ENCODE data around the gene RAB3A. TPM values are rescaled to one million over a fixed set of nuclear protein-coding genes. Genes with fewer than 3 reads are reported as not detected.

RAB3A gene, protein sequence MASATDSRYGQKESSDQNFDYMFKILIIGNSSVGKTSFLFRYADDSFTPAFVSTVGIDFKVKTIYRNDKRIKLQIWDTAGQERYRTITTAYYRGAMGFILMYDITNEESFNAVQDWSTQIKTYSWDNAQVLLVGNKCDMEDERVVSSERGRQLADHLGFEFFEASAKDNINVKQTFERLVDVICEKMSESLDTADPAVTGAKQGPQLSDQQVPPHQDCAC
- 1 to 10 TPM in 3 of 6 donors, under 1 TPM in 3; 0.21 to 2.8 (median 0.80) TPM for polyA plus RNA-seq (ENCODE audit: low read depth in 6 of 6)

DNA sequence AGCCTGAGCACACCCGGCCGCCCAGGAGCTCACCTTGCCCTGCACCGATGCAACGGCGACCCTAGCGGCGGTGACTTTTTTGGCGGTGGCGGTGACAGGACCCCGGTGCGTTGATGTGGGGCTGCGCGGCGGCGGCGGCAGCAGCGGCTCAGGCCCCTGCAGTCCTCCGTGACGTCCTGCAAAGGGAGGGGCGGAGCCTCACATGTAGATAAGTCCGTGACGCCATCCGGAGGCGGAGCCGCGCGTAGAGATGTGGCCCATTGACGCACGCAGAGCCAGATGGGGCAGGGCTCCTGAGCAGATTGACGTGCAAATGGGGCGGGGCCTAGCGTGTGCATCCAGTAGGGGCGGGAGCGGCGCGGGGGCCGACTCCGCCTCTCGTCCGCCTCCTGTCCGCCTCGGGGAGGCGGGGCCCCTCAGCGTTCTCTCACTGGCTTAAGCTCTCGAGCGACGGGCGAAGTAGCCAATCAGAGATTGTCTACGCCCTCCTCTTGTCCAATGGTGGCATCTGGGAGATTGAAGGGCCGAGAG lies at the start of gene RAB3A:
TSS of gene RAB3A (minus strand) at position 180 of the 531 bp plus-strand sequence. CDS start 1,302 bp downstream, outside the sequence.
- peak; percentile 81 to 84 for ATAC-seq (ENCODE audit: low read depth in 2 of 2)
- peak within 1 kb of the TSS; percentile 95 to 100 (median 99) for H3K27ac Mint-ChIP-seq
- no peaks in the 10 kb centered on the region for H3K27me3 Mint-ChIP-seq
- peaks cover 19 to 35% (median 23%) of the 10 kb centered on the region in 3 donors for H3K4me1 Mint-ChIP-seq
- DNase-seq, result peak; percentile 99
- H3K4me3 Mint-ChIP-seq, result peak within 1 kb of the TSS; percentile 87 to 98 (median 97)
- no peaks in the 10 kb centered on the region for H3K36me3 Mint-ChIP-seq
- no peaks in the 10 kb centered on the region for H3K9me3 Mint-ChIP-seq

DNA sequence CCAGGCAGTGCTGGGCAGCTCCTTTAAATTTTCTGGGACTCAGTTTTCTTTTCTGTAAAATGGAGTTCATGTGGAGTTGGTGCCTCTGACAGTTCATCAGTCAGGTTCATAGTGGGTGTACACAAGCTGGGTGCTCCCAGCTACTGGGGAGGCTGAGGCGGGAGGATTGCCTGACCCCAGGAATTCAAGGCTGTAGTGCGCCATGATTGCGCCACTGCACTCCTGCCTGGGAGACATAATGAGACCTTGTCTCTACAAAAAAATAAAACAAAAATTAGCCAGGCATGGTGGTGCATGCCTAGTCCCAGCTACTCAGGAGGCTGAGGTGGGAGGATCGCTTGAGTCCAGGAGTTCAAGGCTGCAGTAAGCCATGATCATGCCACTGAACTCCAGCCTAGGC lies 49.3 kb upstream of the RAB3A start:
- no peak for DNase-seq
- Mint-ChIP-seq H3K27me3 (peaks cover 0 to 20% (median 16%) of the 10 kb centered on the region in 3 donors), H3K4me3 (peak overlapping the region in 4 of 8 donors; percentile 38 to 65 (median 52)), H3K9me3 (no peaks in the 10 kb centered on the region), H3K4me1 (peaks cover 30 to 34% (median 32%) of the 10 kb centered on the region in 3 donors), H3K27ac (peak overlapping the region in 2 of 6 donors; percentile 71 to 83), H3K36me3 (no peaks in the 10 kb centered on the region)
- no peak for ATAC-seq (ENCODE audit: low read depth in 2 of 2)

DNA sequence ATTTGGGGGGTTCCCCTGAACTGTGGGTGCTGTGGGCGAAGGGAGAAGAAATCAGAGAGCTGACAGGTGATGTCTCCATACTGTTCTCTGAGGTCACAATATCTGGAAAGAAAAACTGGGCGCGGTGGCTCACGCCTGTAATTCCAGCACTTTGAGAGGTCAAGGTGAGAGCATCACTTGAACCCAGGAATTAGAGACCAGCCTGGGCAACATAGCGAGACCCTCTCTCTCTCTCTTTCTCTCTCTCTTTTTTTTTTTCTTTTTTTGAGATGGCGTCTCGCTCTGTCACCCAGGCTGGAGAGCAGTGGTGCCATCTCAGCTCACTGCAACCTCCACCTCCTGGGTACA lies 48.5 kb upstream of the RAB3A start:
- no peaks in the 10 kb centered on the region for H3K9me3 Mint-ChIP-seq
- no peak overlapping the region for H3K4me3 Mint-ChIP-seq
- H3K36me3 Mint-ChIP-seq, result no peaks in the 10 kb centered on the region
- ATAC-seq (ENCODE audit: low read depth in 2 of 2), result no peak
- no peak for DNase-seq
- peak overlapping the region in 1 of 6 donors; percentile 33 for H3K27ac Mint-ChIP-seq
- H3K4me1 Mint-ChIP-seq, result peaks cover 30 to 34% (median 32%) of the 10 kb centered on the region in 3 donors
- H3K27me3 Mint-ChIP-seq, result peaks cover 0 to 23% (median 18%) of the 10 kb centered on the region in 3 donors

DNA sequence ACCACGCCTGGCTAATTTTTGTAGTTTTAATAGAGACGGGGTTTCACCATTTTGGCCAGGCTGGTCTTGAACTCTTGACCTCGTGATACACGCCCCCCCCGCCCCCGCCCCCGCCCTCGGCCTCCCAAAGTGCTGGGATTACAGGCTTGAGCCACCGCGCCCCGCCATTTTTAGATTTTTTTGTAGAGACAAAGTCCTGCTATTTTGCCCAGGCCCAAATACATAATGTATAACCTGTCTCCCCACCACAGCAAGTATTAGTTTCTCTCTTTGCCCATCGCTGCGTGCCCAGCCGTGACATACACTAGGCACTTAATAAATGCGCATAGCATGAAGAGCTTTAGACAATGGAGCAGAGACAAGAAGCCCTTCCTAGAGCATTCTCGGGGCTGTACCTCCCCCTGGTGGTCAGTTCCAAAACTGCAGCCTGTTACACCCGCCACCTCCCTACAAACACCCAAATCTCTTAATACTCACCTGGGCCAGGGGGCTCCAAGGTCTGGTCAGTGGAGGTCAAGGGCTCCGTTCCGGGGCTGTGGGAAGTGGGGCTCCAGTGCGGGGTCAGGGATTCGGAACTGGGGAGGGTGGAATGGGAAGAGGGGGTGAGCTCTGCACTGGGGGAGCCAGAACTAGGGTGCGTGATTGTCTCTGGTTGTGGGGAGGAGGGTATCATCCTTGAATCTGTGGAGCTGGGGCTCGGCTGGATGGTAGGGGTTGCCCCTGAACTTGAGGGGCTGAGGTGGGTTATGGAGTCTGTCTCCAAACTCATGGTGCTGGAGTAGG lies 47.9 kb upstream of the RAB3A start:
- H3K27me3 Mint-ChIP-seq, result peaks cover 0 to 23% (median 18%) of the 10 kb centered on the region in 3 donors
- H3K9me3 Mint-ChIP-seq, result no peaks in the 10 kb centered on the region
- ATAC-seq (ENCODE audit: low read depth in 2 of 2) (peak; percentile 24 to 46), DNase-seq (peak; percentile 75)
- peak overlapping the region in 4 of 6 donors; percentile 1 to 78 (median 46) for H3K27ac Mint-ChIP-seq
- H3K4me1 Mint-ChIP-seq, result peaks cover 30 to 34% (median 30%) of the 10 kb centered on the region in 3 donors
- peak overlapping the region in 2 of 8 donors; percentile 5 to 71 for H3K4me3 Mint-ChIP-seq
- no peaks in the 10 kb centered on the region for H3K36me3 Mint-ChIP-seq

DNA sequence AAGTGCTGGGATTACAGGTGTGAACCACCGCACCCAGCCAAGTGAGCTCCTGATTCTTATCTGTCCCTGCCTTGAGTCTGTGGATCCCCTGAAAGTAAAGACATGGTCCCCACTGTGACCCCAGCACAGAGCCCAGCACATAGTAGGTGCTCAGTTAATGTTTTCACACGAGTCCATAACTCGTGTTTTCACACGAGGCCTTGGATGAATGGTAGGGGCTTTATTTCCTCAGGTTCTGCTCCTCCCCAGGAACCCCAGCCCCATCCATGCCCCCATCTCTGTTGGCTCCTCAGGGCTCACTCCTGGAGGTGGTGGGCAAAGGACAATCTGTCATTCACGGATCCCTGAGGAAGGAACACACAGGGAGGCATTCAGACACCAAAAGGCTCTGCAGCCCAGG lies 46.0 kb upstream of the RAB3A start:
- Mint-ChIP-seq H3K27me3 (peaks cover 0 to 27% (median 18%) of the 10 kb centered on the region in 3 donors), H3K4me3 (no peak overlapping the region), H3K27ac (no peak overlapping the region), H3K9me3 (no peaks in the 10 kb centered on the region), H3K4me1 (peaks cover 22 to 25% (median 25%) of the 10 kb centered on the region in 3 donors), H3K36me3 (no peaks in the 10 kb centered on the region)
- ATAC-seq (ENCODE audit: low read depth in 2 of 2) (no peak), DNase-seq (no peak)

DNA sequence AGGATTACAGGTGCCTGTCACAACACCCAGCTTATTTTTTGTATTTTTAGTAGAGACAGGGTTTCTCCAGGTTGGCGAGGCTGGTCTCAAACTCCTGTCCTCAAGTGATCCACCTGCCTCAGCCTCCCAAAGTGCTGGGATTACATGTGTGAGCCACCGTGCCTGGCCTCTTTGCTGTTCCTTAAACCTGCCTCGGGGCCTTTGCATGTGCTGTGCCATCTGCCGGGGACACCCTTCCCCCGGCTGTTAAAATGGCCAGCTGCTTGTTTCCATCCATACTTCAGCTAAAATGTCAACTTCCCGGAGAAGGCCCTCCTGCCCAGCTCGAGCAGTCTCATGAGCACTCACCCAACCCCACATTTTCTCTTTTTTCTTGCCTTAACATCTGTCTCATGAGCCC lies 41.5 kb upstream of the RAB3A start:
- Mint-ChIP-seq H3K27ac (no peak overlapping the region), H3K9me3 (no peaks in the 10 kb centered on the region), H3K36me3 (no peaks in the 10 kb centered on the region)

DNA sequence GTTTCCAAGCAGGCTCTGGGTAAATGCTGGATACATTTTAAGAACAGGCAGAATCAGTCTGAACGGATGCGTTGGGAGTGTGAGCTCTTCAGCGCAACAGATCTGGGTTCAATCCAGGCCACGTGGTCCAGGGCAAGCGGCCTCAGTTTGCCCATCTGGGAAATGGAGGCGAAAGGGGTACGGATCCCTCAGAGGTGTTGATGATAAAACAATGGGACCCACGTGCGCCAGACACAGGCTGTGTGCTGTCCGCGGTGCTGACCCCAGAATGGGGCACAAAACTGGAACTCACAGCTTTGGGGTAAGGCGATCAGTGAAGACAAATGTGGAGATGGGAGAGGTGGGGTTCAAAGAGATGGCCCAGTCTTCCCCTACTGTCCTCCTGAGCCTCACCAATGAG lies 35.5 kb upstream of the RAB3A start:
- H3K4me3 Mint-ChIP-seq, result no peak overlapping the region
- H3K9me3 Mint-ChIP-seq, result peaks cover 0 to 4% (median 0%) of the 10 kb centered on the region in 7 donors
- peaks cover 20 to 51% (median 42%) of the 10 kb centered on the region in 3 donors for H3K27me3 Mint-ChIP-seq
- ATAC-seq (ENCODE audit: low read depth in 2 of 2) (no peak), DNase-seq (no peak)
- no peaks in the 10 kb centered on the region for H3K36me3 Mint-ChIP-seq
- H3K4me1 Mint-ChIP-seq, result no peaks in the 10 kb centered on the region
- H3K27ac Mint-ChIP-seq, result no peak overlapping the region

More for the DNA sequence above, 41.5 kb upstream of the RAB3A start:
- Mint-ChIP-seq H3K4me3 (no peak overlapping the region), H3K4me1 (no peaks in the 10 kb centered on the region), H3K27me3 (peaks cover 4 to 28% (median 16%) of the 10 kb centered on the region in 3 donors)
- ATAC-seq (ENCODE audit: low read depth in 2 of 2), result no peak
- DNase-seq, result no peak

DNA sequence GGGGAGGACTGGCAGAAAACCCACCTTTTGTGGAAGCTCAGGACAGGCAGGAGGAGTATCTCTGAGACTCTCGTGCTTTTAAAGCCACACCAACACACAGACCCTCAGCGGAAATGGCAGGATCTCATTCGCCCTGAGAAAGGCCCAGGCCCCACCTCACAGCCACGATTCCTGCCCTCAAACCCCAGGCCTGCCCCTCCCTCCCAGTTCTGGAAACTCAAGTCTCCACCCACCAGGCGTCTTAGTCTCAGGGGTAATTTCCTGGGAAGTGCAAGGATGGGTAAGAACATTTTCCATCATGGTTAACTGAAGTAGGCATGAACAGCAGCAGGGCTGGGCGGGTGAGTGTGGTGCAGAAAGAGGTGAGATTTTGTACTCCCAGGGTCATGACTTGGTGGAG lies 30.4 kb upstream of the RAB3A start:
- ATAC-seq (ENCODE audit: low read depth in 2 of 2), result no peak
- no peak for DNase-seq

DNA sequence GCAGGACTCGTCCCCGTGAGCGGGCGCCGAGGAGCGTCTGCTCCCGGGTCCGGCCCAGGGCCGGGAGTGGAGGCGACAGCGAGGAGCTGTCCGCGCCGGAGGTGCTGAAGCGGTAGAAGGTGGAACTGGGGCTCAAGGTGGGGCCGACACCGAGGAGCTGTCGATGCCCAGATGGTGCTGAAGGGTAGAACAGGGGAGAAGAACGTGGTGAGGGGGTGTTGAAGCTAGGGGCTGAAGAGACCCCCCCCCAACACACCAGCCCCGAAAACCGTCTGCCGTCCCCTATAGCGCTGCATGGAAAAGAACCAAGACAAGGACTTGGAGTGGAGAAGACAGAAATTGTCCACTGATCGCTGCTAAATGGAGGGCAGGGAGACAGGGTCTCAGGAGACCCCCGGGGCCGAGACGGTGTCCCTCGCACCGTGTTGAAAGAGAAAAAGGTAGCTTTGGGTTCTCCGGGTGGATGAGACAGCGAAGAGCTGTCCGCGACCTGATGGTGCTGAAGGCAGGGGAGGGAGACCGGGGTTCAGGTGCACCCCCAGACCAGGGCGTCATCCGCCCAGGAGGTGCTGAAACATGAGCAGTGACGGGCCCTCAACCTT lies 29.5 kb upstream of the RAB3A start:
- H3K36me3 Mint-ChIP-seq, result peaks cover 0 to 11% of the 10 kb centered on the region in 2 donors
- H3K27ac Mint-ChIP-seq, result no peak overlapping the region
- peaks cover 19 to 29% (median 26%) of the 10 kb centered on the region in 3 donors for H3K4me1 Mint-ChIP-seq
- H3K27me3 Mint-ChIP-seq, result peaks cover 54 to 81% (median 75%) of the 10 kb centered on the region in 3 donors
- ATAC-seq (ENCODE audit: low read depth in 2 of 2) (peak; percentile 61 to 69), DNase-seq (peak; percentile 50)
- H3K9me3 Mint-ChIP-seq, result peaks cover 2 to 14% (median 8%) of the 10 kb centered on the region in 7 donors
- peak overlapping the region in 4 of 8 donors; percentile 6 to 68 (median 32) for H3K4me3 Mint-ChIP-seq

More for the DNA sequence above, 30.4 kb upstream of the RAB3A start:
- no peak overlapping the region for H3K27ac Mint-ChIP-seq
- peaks cover 2 to 14% (median 8%) of the 10 kb centered on the region in 7 donors for H3K9me3 Mint-ChIP-seq
- no peak overlapping the region for H3K4me3 Mint-ChIP-seq
- H3K27me3 Mint-ChIP-seq, result peaks cover 54 to 84% (median 79%) of the 10 kb centered on the region in 3 donors
- H3K36me3 Mint-ChIP-seq, result peaks cover 0 to 11% of the 10 kb centered on the region in 2 donors
- H3K4me1 Mint-ChIP-seq, result peaks cover 19 to 29% (median 26%) of the 10 kb centered on the region in 3 donors

DNA sequence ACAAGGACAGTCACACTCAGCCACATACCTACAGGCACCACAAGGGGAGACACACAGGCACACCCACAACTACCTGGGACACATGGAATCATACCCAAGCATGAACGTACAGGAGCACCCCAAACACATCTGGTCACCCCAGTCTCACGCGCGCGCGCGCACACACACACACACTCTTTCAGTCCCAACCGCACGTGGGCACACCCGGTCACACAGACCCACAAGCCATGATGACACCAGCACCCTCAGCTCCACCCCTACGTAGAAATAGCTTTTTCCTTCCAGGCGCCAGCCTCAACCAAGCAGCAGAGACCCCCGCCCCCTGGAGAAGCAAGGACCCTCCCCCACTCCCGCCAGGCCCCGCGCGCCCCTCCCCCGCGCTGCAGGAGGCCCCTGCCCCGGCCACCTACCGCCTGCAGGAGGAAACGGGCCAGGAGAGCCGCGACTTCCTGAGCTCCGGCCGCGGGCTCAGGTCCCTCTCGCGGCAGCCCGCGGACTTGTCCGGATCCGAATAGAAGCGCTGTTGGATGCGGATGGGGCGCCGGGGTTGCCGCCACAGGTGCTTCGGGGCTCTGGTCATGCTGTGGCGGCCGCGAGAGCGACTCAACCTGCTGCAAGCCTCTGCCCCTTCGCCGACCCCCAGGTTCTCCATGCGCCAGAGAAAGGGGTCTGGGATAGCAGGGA lies 28.8 kb upstream of the RAB3A start:
- ATAC-seq (ENCODE audit: low read depth in 2 of 2), result peak in 1 of 2 donors; percentile 11
- H3K4me1 Mint-ChIP-seq, result peaks cover 24 to 30% (median 26%) of the 10 kb centered on the region in 3 donors
- H3K4me3 Mint-ChIP-seq, result peak overlapping the region in 2 of 8 donors; percentile 42 to 63
- H3K27me3 Mint-ChIP-seq, result peaks cover 54 to 85% (median 79%) of the 10 kb centered on the region in 3 donors
- peak overlapping the region in 1 of 6 donors; percentile 88 for H3K27ac Mint-ChIP-seq
- peaks cover 2 to 14% (median 8%) of the 10 kb centered on the region in 7 donors for H3K9me3 Mint-ChIP-seq
- DNase-seq, result no peak
- peaks cover 0 to 11% of the 10 kb centered on the region in 2 donors for H3K36me3 Mint-ChIP-seq

DNA sequence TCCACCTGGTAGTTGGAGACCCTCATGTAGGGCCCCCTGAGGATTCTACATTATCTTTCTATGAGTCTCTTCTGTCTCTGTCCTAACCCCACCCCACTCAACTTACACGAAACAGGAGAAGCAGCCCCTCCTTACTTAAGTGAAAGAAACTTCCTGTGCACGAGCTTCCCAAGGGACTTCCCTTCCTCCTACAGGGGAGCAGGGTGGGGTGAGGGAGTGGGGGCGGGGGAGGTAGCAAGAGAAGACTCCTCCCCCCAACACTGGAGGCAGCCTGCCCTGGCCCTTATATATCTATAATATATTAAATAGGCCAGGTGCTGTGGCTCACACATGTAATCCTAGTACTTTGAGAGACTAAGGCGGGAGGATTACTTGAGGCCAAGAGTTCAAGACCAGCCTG lies 27.9 kb upstream of the RAB3A start:
- Mint-ChIP-seq H3K27me3 (peaks cover 59 to 90% (median 85%) of the 10 kb centered on the region in 3 donors), H3K36me3 (peaks cover 0 to 11% of the 10 kb centered on the region in 2 donors), H3K4me1 (peaks cover 27 to 39% (median 29%) of the 10 kb centered on the region in 3 donors), H3K9me3 (peaks cover 2 to 14% (median 8%) of the 10 kb centered on the region in 7 donors), H3K27ac (no peak overlapping the region), H3K4me3 (no peak overlapping the region)
- ATAC-seq (ENCODE audit: low read depth in 2 of 2) (no peak), DNase-seq (no peak)

DNA sequence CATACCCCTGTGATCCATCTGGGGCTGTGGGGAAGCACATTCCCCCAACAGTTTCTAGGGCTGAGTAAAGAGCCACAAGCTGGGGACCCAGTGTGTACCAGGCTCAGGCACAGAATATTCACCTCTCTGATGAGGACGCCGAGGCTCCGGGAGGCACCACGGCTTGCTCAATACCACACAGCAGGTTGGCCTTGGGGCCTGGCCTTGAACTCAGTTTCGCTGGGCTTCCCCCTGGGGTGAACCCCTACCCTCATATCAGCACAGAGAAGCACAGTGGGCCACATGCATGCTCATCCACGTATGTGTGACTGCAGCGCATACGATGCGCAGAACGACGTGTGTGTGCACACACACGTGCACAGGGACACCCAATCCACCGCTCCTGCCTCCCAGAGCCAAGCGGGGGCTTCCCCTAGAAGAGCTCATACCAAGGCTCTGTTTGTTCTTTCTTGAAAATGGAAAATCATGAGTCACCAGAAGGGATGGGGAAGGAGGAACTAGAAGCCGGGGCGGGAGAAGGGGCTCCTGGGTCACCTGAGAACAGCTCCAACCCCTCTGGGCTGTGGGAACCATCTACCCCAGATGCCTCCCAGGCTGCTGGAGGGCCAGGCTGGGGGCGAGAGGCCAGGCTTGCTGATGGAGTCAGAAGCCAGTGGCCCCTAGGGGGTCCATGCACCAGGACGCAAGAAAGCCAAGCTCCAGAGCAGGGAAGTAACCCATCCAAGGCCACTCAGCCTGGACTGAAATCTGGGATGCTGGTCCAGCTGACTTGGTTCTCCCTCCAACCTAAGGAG lies 27.3 kb upstream of the RAB3A start:
- H3K4me3 Mint-ChIP-seq, result peak overlapping the region in 1 of 8 donors; percentile 39
- DNase-seq (no peak), ATAC-seq (ENCODE audit: low read depth in 2 of 2) (no peak)
- peaks cover 2 to 14% (median 8%) of the 10 kb centered on the region in 7 donors for H3K9me3 Mint-ChIP-seq
- peaks cover 0 to 11% of the 10 kb centered on the region in 2 donors for H3K36me3 Mint-ChIP-seq
- peaks cover 56 to 87% (median 85%) of the 10 kb centered on the region in 3 donors for H3K27me3 Mint-ChIP-seq
- peak overlapping the region in 1 of 6 donors; percentile 72 for H3K27ac Mint-ChIP-seq
- H3K4me1 Mint-ChIP-seq, result peaks cover 29 to 42% (median 31%) of the 10 kb centered on the region in 3 donors
